Uterus (tissue), 2 donors: ENCODE results near the gene RNF183.

Source experiments
- POLR2A ChIP-seq, 2 donors: fragments of 450-650 bp; IDR thresholded peaks; one replicate each; pipeline ENCODE4 v1.6.1; 2016; ENCODE audit warnings: antibody characterized with exemption in 2 of 2, mild to moderate bottlenecking in 1 of 2, moderate library complexity in 1 of 2
- TF ChIP-seq, protein P1 (sequence below), 4 experiments: fragments of 200-600 bp in 2 of 4; fragments of 450-650 bp in 2 of 4; sonication (generic) in 2 of 4; IDR thresholded peaks; one replicate each; pipeline ENCODE4 v1.5.1; 2016 to 2019; ENCODE audit warnings: antibody characterized with exemption in 4 of 4, mild to moderate bottlenecking in 2 of 4, moderate library complexity in 1 of 4

DNA sequence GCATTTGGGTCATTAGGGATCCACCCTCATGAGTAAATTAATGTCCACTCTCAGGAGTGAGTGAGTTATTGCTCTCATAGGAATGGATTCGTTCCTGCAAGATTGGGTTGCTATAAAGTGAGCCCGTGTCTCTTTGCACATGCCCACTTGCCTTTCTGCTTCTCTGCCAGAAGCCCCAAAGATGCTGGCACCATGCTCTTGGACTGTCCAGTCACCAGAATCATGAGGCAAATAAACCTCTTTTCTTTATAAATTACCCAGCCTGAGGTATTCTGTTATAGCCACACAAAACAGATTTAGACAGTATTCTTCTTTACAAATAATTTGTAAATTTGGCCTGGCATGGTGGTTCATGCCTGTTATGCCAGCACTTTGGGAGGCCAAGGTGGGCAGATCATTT lies 52.4 kb downstream of the RNF183 start:
- TF ChIP-seq, protein P1, sequence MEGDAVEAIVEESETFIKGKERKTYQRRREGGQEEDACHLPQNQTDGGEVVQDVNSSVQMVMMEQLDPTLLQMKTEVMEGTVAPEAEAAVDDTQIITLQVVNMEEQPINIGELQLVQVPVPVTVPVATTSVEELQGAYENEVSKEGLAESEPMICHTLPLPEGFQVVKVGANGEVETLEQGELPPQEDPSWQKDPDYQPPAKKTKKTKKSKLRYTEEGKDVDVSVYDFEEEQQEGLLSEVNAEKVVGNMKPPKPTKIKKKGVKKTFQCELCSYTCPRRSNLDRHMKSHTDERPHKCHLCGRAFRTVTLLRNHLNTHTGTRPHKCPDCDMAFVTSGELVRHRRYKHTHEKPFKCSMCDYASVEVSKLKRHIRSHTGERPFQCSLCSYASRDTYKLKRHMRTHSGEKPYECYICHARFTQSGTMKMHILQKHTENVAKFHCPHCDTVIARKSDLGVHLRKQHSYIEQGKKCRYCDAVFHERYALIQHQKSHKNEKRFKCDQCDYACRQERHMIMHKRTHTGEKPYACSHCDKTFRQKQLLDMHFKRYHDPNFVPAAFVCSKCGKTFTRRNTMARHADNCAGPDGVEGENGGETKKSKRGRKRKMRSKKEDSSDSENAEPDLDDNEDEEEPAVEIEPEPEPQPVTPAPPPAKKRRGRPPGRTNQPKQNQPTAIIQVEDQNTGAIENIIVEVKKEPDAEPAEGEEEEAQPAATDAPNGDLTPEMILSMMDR (IDR thresholded peaks at IDR 0.05): no peak
- no peak for TF ChIP-seq POLR2A (IDR thresholded peaks at IDR 0.05)
